ENCODE measurements around the gene RAPGEF1.
"Not testable (repeated sequence)": the region's sequence is repeated elsewhere in the genome, so short reads cannot be mapped to it uniquely, and the experiment has no call there.

The RAPGEF1 gene

DNA sequence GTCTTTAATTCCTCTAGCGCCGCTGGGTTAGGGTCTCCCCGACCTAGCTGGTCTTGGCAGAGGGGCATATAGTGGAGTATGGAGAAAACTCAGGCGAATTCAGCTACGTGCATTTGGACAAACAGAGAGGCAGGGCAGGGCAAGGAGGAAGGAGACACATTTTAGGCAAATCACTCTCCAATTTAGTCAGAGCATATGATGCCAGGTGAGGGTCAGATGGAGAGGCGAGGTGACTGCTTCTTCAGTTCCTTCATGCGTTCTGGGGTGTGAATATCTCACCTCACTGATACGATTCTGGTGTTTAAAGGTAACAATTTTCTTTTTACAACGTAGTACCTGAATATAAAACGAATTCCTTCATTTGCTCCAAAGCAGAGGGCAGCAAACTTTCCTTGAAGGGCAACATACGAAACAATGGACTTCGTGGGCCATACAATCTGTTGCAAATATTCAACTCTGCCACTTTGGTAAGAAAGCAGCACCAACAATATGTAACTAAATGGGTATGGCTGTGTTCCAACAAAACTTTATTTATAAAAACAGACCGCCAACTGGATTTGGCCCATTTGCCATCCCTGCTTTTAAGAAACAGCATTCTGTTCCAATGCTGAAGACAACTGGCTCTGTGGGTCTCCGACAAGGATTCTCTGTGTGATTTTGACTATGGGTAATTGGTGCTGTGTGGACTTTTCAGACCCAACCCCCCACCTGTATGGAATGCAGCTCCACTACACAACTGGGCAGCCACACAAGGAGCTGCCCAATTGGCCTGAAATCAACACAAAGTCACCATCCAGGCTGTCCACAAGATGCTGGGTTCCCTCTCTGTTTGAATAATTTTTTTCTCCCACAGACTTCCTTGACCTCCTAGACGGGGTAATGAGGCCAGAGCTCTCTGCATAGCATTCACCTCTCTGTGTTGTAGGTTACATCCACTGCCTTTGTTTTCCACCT, 53.8 kb downstream of the RAPGEF1 start:
- no peak for DNase-seq

DNA sequence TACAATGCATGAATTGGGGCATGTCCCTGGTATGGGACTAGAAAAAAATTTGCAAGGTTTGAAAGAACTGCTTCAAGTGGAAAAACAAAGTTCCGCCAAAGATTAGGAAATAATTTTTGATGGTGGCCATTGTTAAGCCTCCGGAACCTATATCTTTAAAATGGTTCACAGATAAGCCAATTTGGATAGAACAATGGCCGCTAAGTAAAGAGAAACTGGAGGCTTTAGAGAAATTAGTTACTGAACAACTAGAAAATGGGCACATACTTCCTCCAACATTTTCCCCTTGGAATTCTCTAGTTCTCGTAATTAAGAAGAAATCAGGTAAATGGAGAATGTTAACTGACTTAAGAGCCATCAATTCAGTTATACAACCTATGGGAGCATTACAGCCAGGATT, 56.8 kb downstream of the RAPGEF1 start:
- not testable (repeated sequence) for DNase-seq

DNA sequence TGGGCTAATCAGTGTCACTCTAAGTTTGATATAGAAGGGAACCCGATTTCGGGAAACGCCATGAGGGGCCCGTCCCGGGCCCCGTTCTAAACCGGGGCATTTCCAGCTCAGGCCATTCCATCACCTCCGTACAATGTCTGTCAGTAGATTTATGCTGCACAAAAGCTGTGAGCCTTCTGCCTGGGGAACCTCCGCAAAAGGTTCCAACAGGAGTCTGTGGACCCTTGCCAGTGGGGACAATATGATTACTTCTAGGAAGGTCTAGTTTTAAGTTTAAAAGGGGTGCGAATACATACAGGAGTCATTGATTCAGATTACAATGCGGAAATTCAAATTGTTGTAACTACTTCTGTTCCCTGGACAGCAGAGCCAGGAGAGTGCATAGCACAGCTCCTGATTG, 57.6 kb downstream of the RAPGEF1 start:
- no peak for DNase-seq

DNA sequence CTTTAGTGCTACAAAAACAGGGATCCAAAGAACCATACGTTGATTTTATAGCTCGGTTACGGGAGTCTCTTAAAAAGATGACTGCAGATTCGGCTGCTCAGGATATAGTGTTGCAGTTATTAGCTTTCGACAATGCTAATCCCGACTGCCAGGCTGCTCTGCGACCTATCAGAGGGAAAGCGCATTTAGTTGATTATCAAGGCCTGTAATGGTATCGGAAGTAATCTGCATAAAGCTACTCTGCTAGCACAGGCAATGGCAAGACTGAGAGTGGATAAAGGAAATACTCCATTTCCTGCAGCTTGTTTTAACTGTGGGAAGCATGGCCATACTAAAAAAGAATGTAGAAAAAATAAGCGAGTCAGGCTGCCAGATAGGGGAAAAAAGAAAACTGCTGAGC, 58.0 kb downstream of the RAPGEF1 start:
- DNase-seq, result not testable (repeated sequence)

DNA sequence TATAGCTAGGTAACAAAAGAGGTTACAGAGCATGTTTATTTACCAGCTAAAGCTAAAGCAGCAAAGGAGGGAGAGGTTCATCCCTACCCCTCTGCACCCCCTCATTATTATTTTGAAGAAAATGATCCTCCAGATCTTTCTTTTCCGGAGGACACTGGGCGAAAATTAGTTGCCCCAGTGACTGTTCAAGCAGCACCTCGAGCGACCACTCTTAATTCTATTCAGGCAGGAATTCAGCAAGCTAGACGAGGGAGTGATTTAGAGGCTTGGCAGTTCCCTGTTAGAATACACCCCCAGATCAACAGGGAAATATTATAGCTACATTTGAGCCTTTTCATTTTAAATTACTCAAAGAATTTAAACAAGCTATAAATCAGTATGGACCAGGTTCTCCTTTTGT, 58.8 kb downstream of the RAPGEF1 start:
- not testable (repeated sequence) for DNase-seq

DNA sequence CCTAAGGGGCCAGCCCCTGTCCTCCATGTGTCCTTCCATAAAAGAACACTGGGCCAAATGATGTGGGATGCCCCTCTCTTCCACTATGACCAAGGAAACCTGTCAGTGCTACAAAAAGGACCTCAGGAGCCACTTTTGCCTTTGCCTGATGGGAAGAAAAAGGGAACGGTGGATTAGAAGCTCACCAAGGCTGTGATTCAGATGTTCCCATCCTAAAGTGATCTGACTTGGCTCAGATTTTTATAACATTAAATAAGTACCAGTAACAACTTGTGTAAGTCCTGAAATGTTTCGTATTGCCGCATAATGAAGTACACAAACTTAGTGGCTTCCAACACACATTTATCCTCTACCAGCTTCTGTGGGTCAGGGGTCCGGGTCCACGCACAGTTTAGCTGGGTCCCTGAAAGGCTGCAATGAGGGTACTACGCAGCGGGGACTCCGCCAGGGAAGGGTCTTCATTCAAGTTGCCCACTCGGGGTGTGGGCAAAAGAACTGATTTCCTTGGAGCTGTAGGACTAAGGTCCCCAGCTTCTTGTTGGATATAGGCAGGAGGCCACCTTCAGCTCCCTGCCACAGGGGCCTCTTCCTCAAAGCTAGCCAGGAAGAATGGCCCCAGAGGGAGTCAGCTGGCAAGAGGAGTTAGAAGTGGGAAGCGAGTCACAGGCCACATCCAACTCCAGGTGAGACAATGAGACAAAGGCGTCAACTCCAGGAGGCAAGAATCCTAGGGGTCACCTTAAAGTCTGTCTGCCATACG, 60.4 kb downstream of the RAPGEF1 start:
- no peak for DNase-seq

DNA sequence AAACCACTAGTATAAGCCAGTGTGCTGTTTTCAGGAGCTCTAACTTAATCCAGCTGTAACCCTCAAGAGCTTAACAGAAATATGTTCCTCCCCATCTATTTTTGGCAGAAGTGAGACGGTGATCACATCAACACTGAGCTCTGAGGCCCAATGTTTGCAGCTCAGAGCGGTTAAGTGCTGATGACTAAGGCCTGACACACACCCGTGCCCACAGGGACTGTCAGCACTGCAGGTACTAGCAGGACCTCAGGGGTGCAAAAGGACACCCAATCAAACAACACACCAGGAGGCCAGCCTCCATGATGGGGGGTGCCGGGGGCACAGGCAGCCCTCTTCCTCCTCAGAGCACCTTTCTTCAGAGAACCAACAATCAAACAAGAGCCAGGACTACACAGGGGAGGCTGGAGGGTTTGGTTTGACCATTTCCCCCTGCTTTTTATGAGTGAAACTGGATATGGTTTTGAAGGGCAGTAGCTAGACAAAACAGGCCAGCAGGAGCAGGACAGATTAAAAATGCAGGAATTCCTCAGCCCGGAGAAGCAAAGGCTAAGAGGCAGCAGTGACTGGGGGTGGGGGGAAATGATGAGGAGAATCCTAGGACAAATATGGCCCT, 61.3 kb downstream of the RAPGEF1 start:
- peak; percentile 62 for DNase-seq

DNA sequence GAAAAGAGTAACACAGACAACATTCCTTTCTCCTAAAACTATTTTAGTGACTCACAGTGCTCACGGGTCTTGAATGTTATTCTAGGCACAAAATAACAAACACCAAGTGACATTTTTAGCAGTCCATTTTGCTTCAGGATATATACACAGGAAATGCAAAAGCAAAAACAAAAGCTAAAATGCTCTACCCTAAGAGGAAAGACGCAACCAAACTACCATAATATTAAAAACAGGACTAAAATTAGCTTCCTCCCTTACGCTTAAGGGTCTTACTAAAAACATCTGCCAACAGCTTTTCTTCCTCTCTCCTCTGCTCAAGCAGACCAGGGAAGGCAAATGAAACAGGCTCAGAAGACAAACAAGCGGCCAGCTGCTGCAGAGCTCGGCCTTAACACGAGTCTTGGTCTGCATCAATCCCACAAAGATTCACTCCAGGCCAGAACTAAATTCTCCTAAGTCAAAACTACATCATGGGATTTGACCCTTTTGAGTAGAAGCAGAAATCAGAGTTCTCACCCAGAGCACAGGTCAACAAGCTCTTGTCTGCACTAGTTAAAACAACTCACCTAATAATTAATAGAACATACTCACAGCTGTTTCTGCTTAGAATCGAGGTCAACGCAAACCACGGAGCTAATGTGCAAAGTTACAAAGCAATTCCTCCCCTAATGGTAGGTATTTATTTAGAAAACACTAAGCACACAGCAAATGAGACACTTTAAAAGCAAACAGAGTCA, 62.3 kb downstream of the RAPGEF1 start:
- no peak for DNase-seq

DNA sequence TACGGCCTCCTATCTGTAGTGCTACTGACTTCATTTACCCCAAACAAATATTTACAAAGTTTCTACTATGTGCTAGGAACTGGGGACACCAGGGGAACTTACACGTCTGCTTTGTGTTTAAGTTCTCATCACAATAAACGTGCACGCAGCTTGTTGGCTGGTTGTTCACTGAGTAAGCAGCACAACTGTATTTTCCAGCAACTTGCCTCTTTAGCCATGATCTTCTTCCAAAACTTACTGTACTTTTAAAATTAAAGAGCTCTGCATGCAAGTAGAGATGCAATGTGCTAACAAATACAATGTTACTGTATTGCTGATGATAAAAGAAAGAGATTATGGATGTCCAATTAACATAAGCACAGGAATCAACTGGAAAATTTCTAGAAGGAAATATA, 62.8 kb downstream of the RAPGEF1 start:
- DNase-seq, result no peak

DNA sequence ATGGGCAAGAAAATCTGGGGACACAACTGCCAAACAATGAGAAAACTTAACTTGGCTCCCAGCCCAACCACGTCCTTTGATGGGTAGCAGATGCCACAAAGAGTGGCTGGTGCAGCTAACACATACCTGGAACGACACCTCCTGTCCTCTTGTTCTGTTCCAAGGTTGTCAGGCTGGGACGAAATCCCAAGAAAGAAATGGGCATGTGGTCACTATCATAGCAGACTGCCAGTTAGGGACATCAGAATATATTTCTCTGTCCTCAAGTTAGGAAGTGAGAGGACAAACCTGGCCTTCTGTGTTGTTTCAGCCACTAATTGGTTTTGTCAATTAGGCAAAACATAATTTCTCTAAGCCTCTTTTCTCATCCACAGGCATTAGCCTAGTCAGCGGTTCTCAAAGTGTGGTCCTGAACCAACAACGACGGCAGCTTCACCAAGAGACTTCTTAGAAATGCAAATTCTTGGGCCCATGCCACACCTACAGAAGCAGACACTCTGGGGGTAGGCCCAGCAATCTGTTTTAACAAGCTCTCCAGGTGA, 63.4 kb downstream of the RAPGEF1 start:
- DNase-seq, result no peak

DNA sequence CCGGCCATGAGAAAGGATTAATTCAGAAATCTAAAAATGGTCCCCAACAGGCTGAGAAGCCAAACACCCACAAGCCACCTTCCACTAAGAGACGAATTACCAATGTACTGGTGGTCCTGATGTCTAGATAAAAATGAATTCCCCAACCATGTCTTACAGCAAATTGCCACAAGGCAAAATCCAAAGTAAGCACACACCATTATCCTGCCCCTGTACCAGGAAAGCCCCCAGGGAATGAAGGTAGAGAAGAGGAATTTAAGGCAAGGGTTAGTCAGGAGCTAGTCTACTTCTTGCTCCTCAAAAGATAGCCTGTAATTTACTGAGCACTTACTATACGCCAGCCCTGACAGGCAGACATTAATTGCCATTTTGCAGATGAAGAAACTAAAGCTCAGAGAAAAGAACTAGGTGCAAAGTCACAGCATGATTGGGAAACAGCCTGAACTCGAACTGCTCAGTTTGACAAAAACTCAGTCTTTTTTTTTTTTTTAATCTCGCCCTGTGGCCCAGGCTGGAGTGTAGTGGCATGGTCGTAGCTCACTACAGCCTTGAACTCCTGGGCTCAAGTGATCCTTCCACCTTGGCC, 64.3 kb downstream of the RAPGEF1 start:
- DNase-seq, result no peak

DNA sequence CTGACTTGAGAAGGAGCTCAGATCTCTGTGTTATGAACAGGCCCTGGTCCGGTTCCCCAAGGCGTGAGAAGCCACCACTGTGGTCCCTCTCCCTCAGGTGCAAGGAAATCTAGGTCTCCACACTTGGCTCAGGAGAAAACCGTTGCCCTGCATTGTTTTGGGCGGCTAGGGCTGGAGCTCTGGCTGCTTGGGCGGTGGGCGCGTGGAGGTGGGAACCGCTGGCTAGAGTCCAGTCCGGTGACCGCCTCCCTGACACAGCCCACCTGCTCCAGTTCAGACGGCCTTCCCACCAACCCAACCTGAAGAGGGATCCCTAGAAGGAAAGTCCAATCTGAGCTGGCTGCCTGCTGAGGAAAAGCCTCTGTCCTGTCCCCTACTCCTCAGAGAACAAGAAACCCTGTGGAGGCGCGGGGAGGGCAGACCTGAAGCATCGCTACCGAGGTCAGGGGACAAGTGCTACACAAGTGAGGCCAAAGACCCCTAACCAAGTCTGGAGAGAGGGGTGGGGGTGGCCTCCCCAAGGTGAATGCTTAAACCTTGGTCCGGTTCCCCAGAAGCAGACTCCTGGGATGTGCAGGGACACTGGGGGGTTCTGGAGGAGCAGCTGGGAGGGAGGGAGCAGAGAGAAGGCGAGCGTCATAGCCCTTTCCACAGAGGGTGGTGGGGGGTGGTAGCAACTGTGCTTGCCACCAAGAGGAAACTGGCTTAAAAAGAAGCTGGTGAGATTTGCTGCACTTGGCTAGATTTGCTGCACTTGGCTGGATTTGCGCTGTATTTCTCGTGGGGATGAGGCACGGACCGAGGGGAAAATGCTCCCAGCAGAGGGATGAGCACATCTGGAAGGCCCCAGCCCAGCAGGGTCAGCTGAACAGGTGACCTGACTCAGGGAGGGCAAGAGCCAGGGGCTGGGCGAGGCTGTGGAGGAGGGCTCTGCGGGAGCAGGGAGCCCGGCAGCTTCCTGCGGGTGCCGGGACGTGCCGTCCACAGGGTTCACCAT, 65.2 kb downstream of the RAPGEF1 start:
- no peak for DNase-seq

DNA sequence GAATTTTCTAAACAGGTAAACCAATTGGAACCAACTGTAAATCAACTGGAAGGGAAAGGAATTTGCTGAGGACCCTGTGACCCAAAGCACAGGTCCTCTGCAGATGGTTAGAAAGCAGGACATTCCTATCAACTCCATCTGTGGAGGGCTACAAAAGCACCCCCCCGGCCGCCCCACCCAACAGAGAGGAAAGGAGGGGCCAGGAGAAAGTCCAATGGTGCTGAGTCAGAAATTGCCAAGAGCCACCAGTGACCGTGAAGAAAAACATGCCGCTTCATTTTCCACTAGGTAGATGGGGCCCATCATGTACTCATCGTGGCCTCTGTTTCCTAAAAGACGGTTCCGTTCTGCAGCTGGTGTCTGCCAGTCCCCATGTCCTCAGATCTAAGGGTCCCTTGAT, 66.3 kb downstream of the RAPGEF1 start:
- DNase-seq, result no peak

DNA sequence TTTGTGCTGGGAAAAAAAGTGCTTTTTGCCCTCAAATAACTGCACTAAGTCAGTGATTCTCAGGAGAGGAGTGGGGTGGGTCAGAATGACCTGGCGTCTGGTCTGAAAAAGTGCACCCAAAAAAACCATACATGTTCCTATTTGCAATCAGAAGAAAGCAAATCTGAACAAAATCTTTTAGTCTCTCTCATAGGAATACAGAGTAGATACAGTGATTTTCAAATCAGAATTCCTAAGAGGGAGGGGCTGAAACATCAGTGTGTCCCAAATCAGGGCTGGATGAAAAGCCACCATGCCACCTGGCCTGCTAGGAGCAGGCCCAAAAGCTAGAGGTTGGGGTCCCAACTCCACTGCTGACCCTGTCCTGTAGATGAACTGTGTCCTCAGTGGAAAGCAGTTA, 66.8 kb downstream of the RAPGEF1 start:
- no peak for DNase-seq

DNA sequence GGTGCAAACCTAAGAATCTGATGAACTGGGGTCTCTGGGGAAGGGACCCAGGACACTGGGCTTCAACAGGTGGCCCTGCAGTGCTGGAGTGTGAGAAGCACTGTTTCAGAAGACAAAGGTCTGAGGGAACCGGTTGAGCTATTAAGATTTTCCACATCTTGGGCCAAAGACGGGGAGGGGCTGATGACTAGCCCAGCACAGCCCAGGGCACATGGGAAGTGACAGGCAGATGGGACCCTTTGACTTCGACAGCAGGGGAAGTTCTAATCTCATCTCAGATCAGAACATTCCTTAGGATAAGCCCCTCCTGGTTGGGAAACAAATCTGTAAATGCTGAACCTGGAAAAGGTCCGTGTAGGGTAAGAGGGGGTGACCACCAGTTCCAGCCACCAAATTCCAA, 67.4 kb downstream of the RAPGEF1 start:
- DNase-seq, result no peak

DNA sequence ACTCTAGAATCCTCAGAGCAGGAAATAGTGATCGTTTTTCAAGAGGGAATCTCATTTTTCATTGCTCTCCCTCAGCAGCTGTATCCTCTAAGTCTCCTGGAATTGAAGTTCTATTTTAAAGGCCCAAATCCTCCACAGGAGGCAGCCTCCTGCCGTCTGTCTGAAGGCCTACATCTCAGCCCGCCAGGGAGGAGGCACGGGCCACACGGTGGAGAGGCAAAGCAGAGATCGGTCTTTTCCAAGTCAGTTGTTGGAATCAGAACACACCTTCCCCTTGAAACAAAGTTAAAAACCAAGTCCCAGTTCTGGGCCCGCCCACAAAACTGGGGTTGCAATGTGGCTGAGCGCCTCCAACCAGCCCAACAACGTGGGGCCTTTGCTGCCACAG, 68.7 kb downstream of the RAPGEF1 start:
- no peak for DNase-seq

DNA sequence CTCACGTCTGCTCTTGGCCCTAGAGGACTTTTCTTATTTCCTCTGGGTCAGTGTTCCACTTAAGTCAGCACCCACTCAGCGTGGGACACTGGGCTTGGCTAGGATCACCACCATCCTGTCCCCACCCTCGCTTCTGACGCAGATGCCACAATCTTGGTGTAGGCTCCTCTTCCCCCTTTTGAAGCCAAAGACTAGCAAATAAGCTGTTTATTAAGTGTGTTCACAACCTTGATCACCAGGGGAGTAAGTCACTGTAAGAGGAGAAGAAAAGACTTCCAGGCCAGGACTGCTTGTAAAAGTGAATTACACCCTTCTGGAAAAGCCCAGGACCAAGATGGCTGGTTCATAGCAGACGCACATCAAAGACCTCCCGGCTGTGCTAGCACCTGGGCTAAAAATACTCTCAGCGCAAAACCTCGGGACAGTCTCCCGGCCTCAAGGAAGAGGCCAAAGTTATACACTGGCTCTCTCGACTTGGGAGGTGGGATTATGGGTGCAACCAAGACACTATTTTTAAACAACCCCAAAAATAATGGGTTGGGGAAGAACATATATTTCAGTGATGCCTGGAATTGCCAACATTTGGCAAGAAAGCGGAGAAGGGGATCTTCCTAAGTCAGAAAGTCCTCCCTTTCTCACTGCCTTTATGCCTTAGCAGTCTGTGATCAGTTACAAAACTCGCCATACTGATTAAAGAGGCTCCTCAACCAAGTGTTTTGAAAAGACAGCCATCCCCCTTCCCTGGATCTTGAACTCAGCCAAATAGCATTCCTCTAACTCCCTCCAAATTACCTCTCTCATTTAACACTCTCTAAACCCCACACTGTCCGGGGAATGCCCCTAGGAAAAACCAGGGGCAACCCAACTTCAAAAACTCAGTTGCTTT, 69.4 kb downstream of the RAPGEF1 start:
- no peak for DNase-seq

DNA sequence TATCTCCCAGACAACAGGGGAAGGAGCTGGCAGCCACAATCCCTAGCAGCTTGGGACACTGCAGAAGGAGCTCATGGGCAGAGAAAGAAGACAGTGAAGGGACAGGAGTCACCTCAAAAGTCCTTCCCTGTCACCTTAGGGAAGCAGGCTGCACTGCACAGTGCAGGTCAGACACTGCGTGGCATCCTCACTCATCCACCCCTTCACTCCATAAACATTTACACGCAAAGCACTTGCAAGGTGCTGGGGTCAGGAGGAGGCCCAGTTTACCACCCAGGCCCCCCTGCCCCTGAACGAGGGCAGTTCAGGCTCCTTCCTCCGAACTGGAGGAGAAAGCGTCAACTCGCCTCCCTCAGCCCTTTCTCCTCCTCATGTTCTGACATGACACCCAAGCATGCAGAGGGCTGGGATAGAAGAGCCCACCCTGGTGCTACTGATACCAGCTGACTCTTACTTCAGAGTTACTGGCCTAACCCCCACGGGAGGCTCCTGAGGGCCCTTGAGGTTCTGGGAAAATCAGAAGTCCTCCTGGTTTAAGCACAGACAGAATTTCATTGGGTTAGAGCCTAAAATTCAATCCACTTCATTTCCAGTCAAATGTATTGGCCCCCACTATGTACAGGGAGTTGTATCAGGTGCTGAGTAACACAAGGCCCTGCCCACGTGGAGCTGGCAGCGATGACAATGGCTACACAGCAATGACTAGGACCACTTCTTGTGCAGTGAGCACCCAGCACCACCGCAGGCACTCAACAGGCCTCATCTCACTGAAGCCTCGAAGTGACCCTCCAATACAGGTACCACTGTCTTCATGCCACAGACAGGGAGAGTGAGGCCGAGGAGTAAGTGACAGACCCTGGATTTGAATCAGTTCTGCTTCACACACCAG, 70.4 kb downstream of the RAPGEF1 start:
- no peak for DNase-seq
